Activated CD4-positive, alpha-beta memory T cell treated with anti-CD3 and anti-CD28 coated beads, Interleukin-2, amount 10 ng/mL, durations not matched to agents 7 days and 5 days (primary cell): Measurements from ENCODE around the gene KCNH2. TPM values are rescaled to one million over a fixed set of nuclear protein-coding genes. Genes with fewer than 3 reads are reported as not detected.
"Not testable (repeated sequence)": the region's sequence is repeated elsewhere in the genome, so short reads cannot be mapped to it uniquely, and the experiment has no call there.

ENCODE experiments used
- CTCF ChIA-PET: fragments of 350-600 bp; sonication (Branson Sonifier 250); formaldehyde crosslinking; loops from one replicate; lab custom pipeline; 2021; ENCODE audit warnings: antibody characterized with exemption, inconsistent platforms; lab: Charles Lee
- POLR2A ChIA-PET: fragments of 350-600 bp; sonication (Branson Sonifier 250); formaldehyde crosslinking; loops from one replicate; lab custom pipeline; 2021; ENCODE audit warnings: antibody characterized with exemption; lab: Charles Lee
- DNase-seq: peaks from one replicate; pipeline ENCODE4 v3.0.0-alpha.2; 2020
- H3K27ac Mint-ChIP-seq: one replicate; pipeline ENCODE4 v1.8.0; 2021; ENCODE audit warnings: mild to moderate bottlenecking, mixed read lengths
- H3K27me3 Mint-ChIP-seq: one replicate; pipeline ENCODE4 v1.8.0; 2021; ENCODE audit warnings: mixed read lengths
- H3K36me3 Mint-ChIP-seq: one replicate; pipeline ENCODE4 v1.8.0; 2021; ENCODE audit warnings: low read depth, mixed read lengths
- H3K4me1 Mint-ChIP-seq: one replicate; pipeline ENCODE4 v1.8.0; 2021; ENCODE audit warnings: mixed read lengths
- H3K4me3 Mint-ChIP-seq: one replicate; pipeline ENCODE4 v1.8.0; 2021; ENCODE audit warnings: mild to moderate bottlenecking, mixed read lengths
- H3K9me3 Mint-ChIP-seq: one replicate; pipeline ENCODE4 v1.8.0; 2021; ENCODE audit warnings: mixed read lengths
- total RNA-seq, 2 experiments: library from RNA; stranded (reverse); gene quantifications; one replicate each; pipeline ENCODE4 v1.2.3, GENCODE V29; 2021

The KCNH2 gene
- total RNA-seq, 2 experiments from 2014 or later = 0.15 to 0.38 TPM

DNA sequence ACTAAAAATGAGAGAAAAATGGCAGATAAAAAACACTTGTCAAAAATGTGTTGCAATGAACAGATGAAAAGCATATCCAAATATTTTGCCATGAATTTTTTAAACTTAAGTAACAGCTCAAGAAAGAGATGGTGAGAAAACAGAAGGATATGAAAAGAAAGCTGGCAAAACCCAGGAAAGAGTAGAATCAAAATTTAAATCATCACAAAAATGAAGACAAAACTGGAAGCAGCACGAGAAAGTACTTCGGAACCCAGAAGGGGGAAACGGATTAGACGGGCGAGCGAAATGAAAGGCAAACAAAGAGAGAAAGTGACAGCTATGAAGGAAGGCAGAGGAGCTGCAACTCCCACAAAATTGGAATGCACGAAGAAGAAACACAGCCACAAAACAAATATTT lies 60.2 kb downstream of the KCNH2 start:
- Mint-ChIP-seq H3K27me3 (peaks cover 29% of the 10 kb centered on the region), H3K36me3 (no peaks in the 10 kb centered on the region), H3K4me3 (no peak overlapping the region), H3K9me3 (no peaks in the 10 kb centered on the region), H3K27ac (no peak overlapping the region), H3K4me1 (no peaks in the 10 kb centered on the region)
- ChIA-PET POLR2A (no interaction called here), CTCF (interaction anchor here (0.7 kb wide), 1 partner anchor 20 kb away, joined by 3 read pairs; no protein-coding TSS in a partner anchor)
- DNase-seq = no peak

DNA sequence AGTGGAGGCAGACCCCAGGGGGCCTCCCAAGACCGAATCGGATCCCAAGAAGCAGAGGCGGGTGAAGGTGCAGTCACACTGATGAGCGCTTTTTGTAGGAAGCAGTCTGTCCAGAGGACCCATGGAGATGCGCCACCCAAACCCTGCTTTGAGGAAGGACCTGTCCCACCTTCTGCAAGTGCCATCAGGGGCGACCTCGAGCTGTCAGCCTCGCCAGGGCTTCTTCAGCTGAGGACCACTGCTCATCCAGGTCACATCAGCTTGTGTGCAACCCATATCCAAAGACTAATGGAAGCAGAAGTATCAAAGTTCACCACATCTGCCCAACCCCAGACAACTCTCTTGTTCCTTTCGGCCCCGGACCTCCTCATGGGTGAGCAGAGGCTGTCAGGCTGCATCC lies 61.5 kb downstream of the KCNH2 start:
- Mint-ChIP-seq H3K4me3 (no peak overlapping the region), H3K36me3 (no peaks in the 10 kb centered on the region), H3K27me3 (peaks cover 29% of the 10 kb centered on the region), H3K9me3 (no peaks in the 10 kb centered on the region), H3K27ac (no peak overlapping the region), H3K4me1 (no peaks in the 10 kb centered on the region)
- POLR2A ChIA-PET = no interaction called here
- no peak for DNase-seq
- CTCF ChIA-PET = no interaction called here

DNA sequence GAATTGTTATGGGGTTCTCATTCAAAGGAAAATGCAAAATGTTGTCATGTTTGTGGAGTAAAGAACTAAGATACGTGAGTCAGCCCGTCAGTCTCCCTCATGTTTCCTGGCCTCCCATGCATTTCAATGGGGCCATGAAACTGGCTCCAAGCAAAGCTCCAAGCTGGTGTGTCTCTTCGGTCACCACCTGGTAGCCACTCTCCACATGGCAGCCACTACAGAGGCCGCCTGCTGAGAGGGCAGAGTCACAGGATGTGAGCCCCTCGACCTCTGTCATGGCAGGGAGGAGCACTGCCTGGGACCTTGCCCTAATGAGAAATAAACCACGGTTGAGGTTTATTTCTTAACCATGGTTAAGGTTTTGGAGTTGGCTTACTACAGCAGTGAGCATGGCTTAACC lies 63.2 kb downstream of the KCNH2 start:
- POLR2A ChIA-PET = no interaction called here
- Mint-ChIP-seq H3K9me3 (no peaks in the 10 kb centered on the region), H3K4me1 (no peaks in the 10 kb centered on the region), H3K27me3 (peaks cover 34% of the 10 kb centered on the region), H3K4me3 (no peak overlapping the region), H3K27ac (no peak overlapping the region), H3K36me3 (no peaks in the 10 kb centered on the region)
- DNase-seq = no peak
- CTCF ChIA-PET = no interaction called here

DNA sequence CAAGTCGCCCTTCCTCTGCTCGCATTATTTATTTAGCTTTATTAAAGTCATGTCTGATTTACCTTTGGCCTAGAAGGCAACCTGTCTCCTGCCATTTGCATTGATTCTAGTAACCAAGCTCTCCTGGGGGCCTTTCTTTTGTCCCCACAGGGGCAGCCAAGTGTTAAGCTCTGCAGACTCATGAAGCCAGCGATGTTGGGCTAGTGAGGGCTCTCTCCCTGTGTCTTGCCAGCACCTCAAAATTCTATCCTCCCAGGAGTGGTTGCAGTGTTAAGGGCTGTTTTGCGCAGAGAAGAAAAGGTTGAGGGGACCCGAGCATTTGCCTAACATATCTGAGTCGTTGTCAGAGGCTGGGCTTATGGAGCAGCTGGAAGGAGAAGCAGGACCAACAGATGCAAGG lies 63.9 kb downstream of the KCNH2 start:
- no peak for DNase-seq
- POLR2A ChIA-PET = no interaction called here
- CTCF ChIA-PET = interaction anchor here (1.0 kb wide), 1 partner anchor 75 kb away, joined by 3 read pairs; no protein-coding TSS in a partner anchor
- peaks cover 31% of the 10 kb centered on the region for H3K27me3 Mint-ChIP-seq
- peaks cover 2% of the 10 kb centered on the region for H3K36me3 Mint-ChIP-seq
- H3K4me3 Mint-ChIP-seq = no peak overlapping the region
- H3K27ac Mint-ChIP-seq = no peak overlapping the region
- peaks cover 4% of the 10 kb centered on the region for H3K4me1 Mint-ChIP-seq
- peaks cover 3% of the 10 kb centered on the region for H3K9me3 Mint-ChIP-seq

DNA sequence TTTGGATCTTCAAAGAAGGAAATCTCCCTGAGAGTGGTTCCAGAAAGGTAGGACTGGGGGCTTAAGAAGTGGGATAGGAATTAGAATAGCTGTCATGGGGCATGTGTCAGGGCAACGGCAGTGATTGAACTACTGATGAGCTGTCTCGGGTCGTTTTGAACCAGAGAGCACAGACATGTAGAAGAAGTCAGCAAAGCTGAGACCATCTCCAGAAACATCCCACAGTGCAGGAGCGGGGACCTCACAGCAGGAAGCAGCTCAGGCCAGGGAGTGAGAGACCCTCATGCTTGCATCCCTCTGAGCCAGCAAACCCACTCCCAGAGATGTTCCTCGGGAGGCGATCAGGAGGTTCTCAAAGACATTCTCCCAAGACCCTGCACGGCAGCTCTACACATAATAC lies 65.7 kb downstream of the KCNH2 start:
- ChIA-PET CTCF (interaction anchor here (1.7 kb wide), 1 partner anchor 14 kb away, joined by 10 read pairs; no protein-coding TSS in a partner anchor), POLR2A (interaction anchor here (1.0 kb wide), 1 partner anchor 591 kb away, joined by 3 read pairs; no protein-coding TSS in a partner anchor)
- DNase-seq = no peak
- Mint-ChIP-seq H3K27ac (no peak overlapping the region), H3K4me1 (peaks cover 8% of the 10 kb centered on the region), H3K27me3 (peaks cover 25% of the 10 kb centered on the region), H3K4me3 (no peak overlapping the region), H3K36me3 (peaks cover 2% of the 10 kb centered on the region), H3K9me3 (peaks cover 3% of the 10 kb centered on the region)

DNA sequence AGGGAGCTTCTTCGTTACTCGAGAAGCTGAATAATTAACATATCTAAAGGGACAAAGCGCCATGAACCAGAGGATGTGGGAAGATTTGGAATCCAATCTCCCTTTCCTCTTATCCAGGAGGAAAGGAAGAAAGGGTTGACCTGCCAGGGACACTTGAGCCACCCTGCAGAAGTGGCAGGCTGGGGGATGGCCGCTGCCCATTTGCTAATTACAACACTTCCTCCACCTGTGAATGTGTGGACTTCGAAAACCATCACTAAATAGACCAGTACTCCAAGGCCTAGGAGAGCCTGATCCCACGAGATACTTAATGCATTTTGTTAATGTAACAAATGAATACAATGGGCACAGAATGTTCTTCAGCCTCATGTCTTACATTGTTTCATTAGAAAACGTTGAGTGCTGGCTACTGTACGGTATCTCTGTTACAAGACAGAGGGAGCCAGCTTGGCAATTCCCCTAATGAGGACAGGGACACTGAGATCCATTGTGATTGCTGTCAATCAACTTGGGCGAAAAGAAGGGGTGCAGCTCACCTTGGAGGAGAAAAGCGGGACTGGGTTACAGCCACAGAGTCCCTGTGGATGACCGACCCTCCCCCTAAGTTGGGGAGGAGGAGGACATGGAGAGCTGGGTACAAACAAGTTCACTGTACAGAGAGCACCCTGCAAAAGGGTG lies 66.4 kb downstream of the KCNH2 start:
- no peak overlapping the region for H3K4me3 Mint-ChIP-seq
- DNase-seq = no peak
- H3K27ac Mint-ChIP-seq = no peak overlapping the region
- ChIA-PET CTCF (interaction anchor here (1.1 to 1.7 kb wide), 3 partner anchors 13 to 51 kb away, joined by 3 to 10 read pairs (median 5); no protein-coding TSS in a partner anchor), POLR2A (interaction anchor here (1.0 kb wide), 1 partner anchor 591 kb away, joined by 3 read pairs; no protein-coding TSS in a partner anchor)
- peaks cover 3% of the 10 kb centered on the region for H3K9me3 Mint-ChIP-seq
- H3K36me3 Mint-ChIP-seq = peaks cover 2% of the 10 kb centered on the region
- peaks cover 26% of the 10 kb centered on the region for H3K27me3 Mint-ChIP-seq
- peaks cover 8% of the 10 kb centered on the region for H3K4me1 Mint-ChIP-seq

DNA sequence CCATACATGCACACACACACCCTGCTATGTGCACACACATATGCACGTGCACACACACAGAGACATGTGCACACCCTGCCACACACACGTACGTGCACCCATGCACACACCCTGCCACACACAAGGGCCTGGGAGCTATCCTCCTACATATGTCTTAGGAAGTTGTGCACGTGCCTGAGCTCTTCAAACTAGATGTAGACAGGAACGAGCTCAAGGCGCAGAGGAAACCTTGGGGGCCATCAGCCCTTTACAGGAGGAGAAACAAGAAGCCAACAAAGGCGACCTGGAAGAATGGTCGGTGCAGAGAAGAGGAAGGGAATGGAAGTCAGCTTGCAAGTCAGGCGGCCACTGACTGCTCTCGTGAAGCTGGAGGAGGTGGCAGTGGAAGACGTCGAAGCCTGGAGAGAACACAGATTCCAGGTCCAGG lies 67.1 kb downstream of the KCNH2 start:
- no peak overlapping the region for H3K4me3 Mint-ChIP-seq
- H3K27me3 Mint-ChIP-seq = peaks cover 31% of the 10 kb centered on the region
- ChIA-PET CTCF (interaction anchor here (0.9 to 1.5 kb wide), 3 partner anchors 12 to 104 kb away, joined by 3 to 5 read pairs (median 3); no protein-coding TSS in a partner anchor), POLR2A (interaction anchor here (0.7 kb wide), 1 partner anchor 430 kb away, joined by 3 read pairs; no protein-coding TSS in a partner anchor)
- H3K27ac Mint-ChIP-seq = no peak overlapping the region
- H3K36me3 Mint-ChIP-seq = peaks cover 2% of the 10 kb centered on the region
- H3K9me3 Mint-ChIP-seq = peaks cover 3% of the 10 kb centered on the region
- peaks cover 8% of the 10 kb centered on the region for H3K4me1 Mint-ChIP-seq
- no peak for DNase-seq

DNA sequence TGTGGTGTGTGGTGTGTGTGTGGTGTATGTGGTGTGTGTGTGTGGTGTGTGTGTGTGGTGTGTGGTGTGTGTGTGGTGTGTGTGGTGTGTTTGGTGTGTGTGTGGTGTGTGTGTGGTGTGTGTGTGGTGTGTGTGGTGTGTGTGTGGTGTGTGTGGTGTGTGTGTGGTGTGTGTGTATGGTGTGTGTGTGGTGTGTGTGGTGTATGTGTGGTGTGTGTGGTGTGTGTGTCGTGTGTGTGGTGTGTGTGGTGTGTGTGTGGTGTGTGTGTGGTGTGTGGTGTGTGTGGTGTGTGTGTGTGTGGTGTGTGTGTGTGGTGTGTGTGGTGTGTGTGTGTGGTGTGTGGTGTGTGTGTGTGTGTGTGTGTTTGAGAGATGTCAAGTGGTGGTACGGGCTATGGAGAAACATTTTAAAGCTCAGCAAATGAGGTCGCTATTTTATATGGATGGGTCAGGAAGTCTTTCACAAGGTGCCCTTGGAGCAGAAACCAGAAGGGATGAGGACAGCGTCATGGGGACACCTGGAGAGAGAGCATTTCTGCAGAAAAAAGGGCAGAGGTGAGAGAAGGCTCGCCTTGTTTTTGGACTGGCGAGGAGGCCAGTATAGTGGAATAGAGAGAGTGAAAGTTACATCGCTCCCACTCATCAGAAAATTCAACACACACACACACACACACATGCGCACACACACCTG lies 67.7 kb downstream of the KCNH2 start:
- POLR2A ChIA-PET = interaction anchor here (0.7 kb wide), 1 partner anchor 429 kb away, joined by 3 read pairs; no protein-coding TSS in a partner anchor
- not testable (repeated sequence) for H3K4me3 Mint-ChIP-seq, DNase-seq, H3K9me3 Mint-ChIP-seq, H3K4me1 Mint-ChIP-seq, H3K36me3 Mint-ChIP-seq, H3K27ac Mint-ChIP-seq
- peaks cover 32% of the 10 kb centered on the region for H3K27me3 Mint-ChIP-seq
- CTCF ChIA-PET = interaction anchor here (0.9 to 1.5 kb wide), 3 partner anchors 12 to 104 kb away, joined by 3 to 5 read pairs (median 3); no protein-coding TSS in a partner anchor

DNA sequence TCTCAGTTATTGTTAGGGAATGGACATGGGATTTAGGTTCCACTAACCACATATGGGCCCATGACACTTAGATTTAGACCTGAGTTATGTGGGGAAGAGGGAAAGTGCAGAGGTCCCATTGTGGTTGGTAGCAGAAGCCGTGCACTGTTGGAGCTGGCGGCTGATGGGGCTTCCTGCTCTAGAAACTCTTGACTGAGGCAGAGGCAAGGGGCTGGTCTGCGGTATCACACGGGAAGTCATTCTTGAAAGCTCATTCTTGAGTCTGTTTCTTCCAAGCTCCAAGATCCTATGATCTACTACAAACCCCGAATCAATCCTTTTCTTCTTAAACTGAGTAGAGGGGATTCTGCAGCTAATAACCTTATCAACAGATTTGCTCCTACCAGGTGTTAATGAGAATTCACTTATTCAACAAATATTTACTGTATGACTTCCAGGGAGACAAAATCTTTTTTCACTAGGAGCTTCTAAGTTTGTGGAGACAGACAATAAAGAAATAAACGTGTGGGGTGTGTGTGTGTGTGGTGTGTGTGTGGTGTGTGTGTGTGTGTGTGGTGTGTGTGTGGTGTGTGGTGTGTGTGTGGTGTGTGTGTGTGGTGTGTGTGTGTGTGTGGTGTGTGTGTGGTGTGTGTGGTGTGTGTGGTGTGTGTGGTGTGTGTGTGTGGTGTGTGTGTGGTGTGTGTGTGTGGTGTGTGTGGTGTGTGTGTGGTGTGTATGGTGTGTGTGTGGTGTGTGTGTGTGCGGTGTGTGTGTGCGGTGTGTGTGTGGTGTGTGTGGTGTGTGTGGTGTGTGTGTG lies 68.7 kb downstream of the KCNH2 start:
- peak overlapping the region; percentile 4 for H3K4me3 Mint-ChIP-seq
- CTCF ChIA-PET = interaction anchor here (1.0 to 2.3 kb wide), 8 partner anchors 10 to 260 kb away, joined by 3 to 21 read pairs (median 4); no protein-coding TSS in a partner anchor
- peak overlapping the region; percentile 29 for H3K27ac Mint-ChIP-seq
- peak; percentile 70 for DNase-seq
- peaks cover 2% of the 10 kb centered on the region for H3K36me3 Mint-ChIP-seq
- H3K9me3 Mint-ChIP-seq = peaks cover 3% of the 10 kb centered on the region
- peaks cover 37% of the 10 kb centered on the region for H3K27me3 Mint-ChIP-seq
- H3K4me1 Mint-ChIP-seq = peaks cover 8% of the 10 kb centered on the region
- POLR2A ChIA-PET = interaction anchor here (1.4 kb wide), 1 partner anchor 21 kb away, joined by 3 read pairs; no protein-coding TSS in a partner anchor

DNA sequence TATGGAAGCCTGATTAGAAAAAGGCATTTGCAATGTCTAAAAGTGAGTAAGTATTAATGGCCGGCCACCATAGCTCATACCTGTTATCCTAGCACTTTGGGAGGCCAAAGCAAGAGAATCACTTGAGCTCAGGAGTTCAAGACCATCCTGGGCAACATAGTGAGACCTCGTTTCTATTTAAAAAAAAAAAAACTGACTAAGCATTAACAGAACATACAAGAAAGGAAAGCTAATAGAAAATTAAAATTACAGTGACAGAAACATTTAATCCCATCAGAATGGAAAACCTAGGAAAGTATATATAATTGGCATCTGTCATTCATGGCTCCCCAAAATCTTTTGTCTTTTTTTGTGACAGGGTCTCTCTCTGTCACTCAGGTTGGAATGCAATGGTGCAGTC lies 69.9 kb downstream of the KCNH2 start:
- peaks cover 45% of the 10 kb centered on the region for H3K27me3 Mint-ChIP-seq
- H3K4me1 Mint-ChIP-seq = peaks cover 8% of the 10 kb centered on the region
- no peak overlapping the region for H3K4me3 Mint-ChIP-seq
- no peak overlapping the region for H3K27ac Mint-ChIP-seq
- H3K36me3 Mint-ChIP-seq = peaks cover 2% of the 10 kb centered on the region
- ChIA-PET POLR2A (interaction anchor here (1.4 kb wide), 1 partner anchor 22 kb away, joined by 3 read pairs; no protein-coding TSS in a partner anchor), CTCF (interaction anchor here (1.2 to 2.3 kb wide), 7 partner anchors 9 to 336 kb away, joined by 3 to 21 read pairs (median 4); no protein-coding TSS in a partner anchor)
- H3K9me3 Mint-ChIP-seq = peaks cover 3% of the 10 kb centered on the region
- DNase-seq = no peak

DNA sequence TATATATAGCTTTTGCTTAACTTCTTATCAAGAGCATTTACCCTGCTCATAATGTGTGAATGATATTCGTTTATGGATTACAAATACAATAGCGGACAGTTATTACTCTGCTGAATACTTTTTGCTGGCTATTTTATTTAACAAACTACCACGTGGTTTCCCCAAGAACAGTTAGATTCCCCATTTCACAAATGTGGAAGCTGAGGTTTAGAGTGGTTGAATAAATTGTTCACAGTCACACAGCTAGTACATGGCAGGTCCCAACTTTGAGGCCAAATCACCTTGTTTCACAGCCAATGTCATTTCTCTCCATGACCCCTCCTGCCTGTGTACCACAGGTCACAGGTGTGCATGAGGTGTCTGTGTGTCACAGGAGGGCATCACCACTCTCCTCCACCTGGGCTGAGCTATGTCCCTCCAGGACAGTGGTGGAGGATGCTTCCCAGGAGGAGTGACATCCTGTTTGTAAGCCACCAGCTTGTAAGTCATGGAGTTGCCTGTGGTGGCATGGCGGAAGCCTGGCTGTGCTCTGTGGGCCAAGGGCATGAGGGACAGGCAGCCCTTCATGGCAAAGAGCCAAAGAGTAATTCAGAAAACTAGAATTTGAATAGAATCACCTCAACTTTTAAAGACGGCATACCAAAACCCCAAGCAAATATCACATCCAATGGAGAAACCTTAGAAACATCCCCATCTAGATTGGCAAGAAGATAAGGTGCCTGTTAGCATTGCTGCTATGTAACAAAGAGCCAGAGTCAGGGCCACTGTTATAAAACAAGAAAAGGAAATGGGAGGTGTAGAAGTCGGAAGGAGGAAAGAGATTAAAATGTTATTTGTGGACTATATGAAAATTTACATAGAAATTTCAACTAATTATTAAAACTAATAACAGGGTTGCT lies 73.9 kb downstream of the KCNH2 start:
- H3K36me3 Mint-ChIP-seq = peaks cover under 1% of the 10 kb centered on the region
- POLR2A ChIA-PET = no interaction called here
- no peak overlapping the region for H3K4me3 Mint-ChIP-seq
- H3K27me3 Mint-ChIP-seq = peaks cover 54% of the 10 kb centered on the region
- peaks cover 5% of the 10 kb centered on the region for H3K4me1 Mint-ChIP-seq
- H3K27ac Mint-ChIP-seq = no peak overlapping the region
- CTCF ChIA-PET = interaction anchor here (1.1 kb wide), 1 partner anchor 27 kb away, joined by 3 read pairs; no protein-coding TSS in a partner anchor
- no peak for DNase-seq
- H3K9me3 Mint-ChIP-seq = no peaks in the 10 kb centered on the region
